CD4-positive, CD25-positive, alpha-beta regulatory T cell (primary cell): Measurements from ENCODE around the gene CCDC12. TPM values are rescaled to one million over a fixed set of nuclear protein-coding genes. Genes with fewer than 3 reads are reported as not detected.
A peak's percentile ranks its signal among the peaks of the same experiment; 100 is the strongest.

ENCODE experiments used
- ATAC-seq, 2 donors: fragments of 150-1000 bp; cut with Tn5 transposase; one replicate each; pipeline ENCODE4 v1.10.0; 2021; ENCODE audit warnings: low read depth in 2 of 2, moderate number of reproducible peaks in 2 of 2, moderate library complexity in 1 of 2
- DNase-seq, 3 donors: peaks; one replicate each; pipeline versions ENCODE4 v3.0.0 to v3.0.0-alpha.2; 2012 to 2022; ENCODE audit warnings: mixed read lengths in 1 of 3
- H3K27ac ChIP-seq: one replicate; pipeline ENCODE4 v1.7.0; 2013; ENCODE audit warnings: mild to moderate bottlenecking, low read length; ENCODE audit not compliant: insufficient read depth, poor library complexity, severe bottlenecking
- H3K27me3 ChIP-seq: one replicate; pipeline ENCODE4 v1.7.0; 2013; ENCODE audit warnings: low read length; ENCODE audit not compliant: control insufficient read depth, insufficient read depth
- H3K36me3 ChIP-seq: one replicate; pipeline ENCODE4 v1.7.0; 2013; ENCODE audit warnings: mild to moderate bottlenecking, low read length, moderate library complexity; ENCODE audit not compliant: control insufficient read depth, insufficient read depth
- H3K4me1 ChIP-seq: 2 replicates; pipeline ENCODE4 v1.7.0; 2013; ENCODE audit warnings: mild to moderate bottlenecking, low read length; ENCODE audit not compliant: insufficient read depth, control insufficient read depth, poor library complexity, severe bottlenecking
- H3K4me3 ChIP-seq: one replicate; pipeline ENCODE4 v1.7.0; 2013; ENCODE audit warnings: low read depth, mild to moderate bottlenecking, low read length, moderate library complexity
- H3K9me3 ChIP-seq, 2 experiments: 1 replicate in 1 of 2; 2 replicates in 1 of 2; pipeline ENCODE4 v1.7.0; 2013; ENCODE audit warnings: low read length in 2 of 2, mild to moderate bottlenecking in 1 of 2, moderate library complexity in 1 of 2; ENCODE audit not compliant: control insufficient read depth in 2 of 2
- H3K27ac Mint-ChIP-seq, 3 donors: one replicate each; pipeline ENCODE4 v1.8.0; 2020 to 2022; ENCODE audit warnings: mild to moderate bottlenecking in 3 of 3, mixed read lengths in 3 of 3, moderate library complexity in 2 of 3
- H3K27me3 Mint-ChIP-seq: one replicate; pipeline ENCODE4 v1.8.0; 2022; ENCODE audit warnings: mild to moderate bottlenecking, mixed read lengths
- H3K36me3 Mint-ChIP-seq: one replicate; pipeline ENCODE4 v1.8.0; 2020; ENCODE audit warnings: mixed read lengths
- H3K4me1 Mint-ChIP-seq, 4 donors: one replicate each; pipeline ENCODE4 v1.8.0; 2020 to 2022; ENCODE audit warnings: mixed read lengths in 4 of 4, mild to moderate bottlenecking in 1 of 4
- H3K4me3 Mint-ChIP-seq, 4 donors: one replicate each; pipeline ENCODE4 v1.8.0; 2020 to 2022; ENCODE audit warnings: mild to moderate bottlenecking in 4 of 4, mixed read lengths in 4 of 4, moderate library complexity in 3 of 4
- H3K9me3 Mint-ChIP-seq, 7 donors: one replicate each; pipeline ENCODE4 v1.8.0; 2020 to 2022; ENCODE audit warnings: mixed read lengths in 7 of 7, mild to moderate bottlenecking in 3 of 7, moderate library complexity in 2 of 7
- polyA plus RNA-seq, 4 donors: library from polyadenylated mRNA; unstranded; fragments of 300-500 nt; fragmentation: Illumina TruSeq; gene quantifications; one replicate each; pipeline ENCODE4 v1.2.3, GENCODE V29; 2021
- total RNA-seq: library from RNA; stranded (reverse); gene quantifications from one replicate; pipeline ENCODE4 v1.2.3, GENCODE V29; 2022

The CCDC12 gene
- total and polyA plus RNA-seq, 5 donors from 2014 or later, result 71.8 to 116 (median 104) TPM

GRCh38 chr3:46909535-46910161 lies 66.9 kb downstream of the CCDC12 start:
- DNase-seq (peak; percentile 53 to 70 (median 67)), ATAC-seq (peak; percentile 69 to 73)
- no peak overlapping the region for H3K27ac ChIP-seq
- no peaks in the 10 kb centered on the region for H3K9me3 ChIP-seq
- H3K27ac Mint-ChIP-seq, result no peak overlapping the region
- H3K9me3 Mint-ChIP-seq, result peaks cover 0 to 2% (median 0%) of the 10 kb centered on the region in 7 donors
- peaks cover 8% of the 10 kb centered on the region for H3K4me1 ChIP-seq
- H3K4me3 Mint-ChIP-seq, result no peak overlapping the region
- no peaks in the 10 kb centered on the region for H3K36me3 Mint-ChIP-seq
- no peaks in the 10 kb centered on the region for H3K27me3 Mint-ChIP-seq
- no peaks in the 10 kb centered on the region for H3K36me3 ChIP-seq
- peaks cover 4 to 16% (median 10%) of the 10 kb centered on the region in 4 donors for H3K4me1 Mint-ChIP-seq
- no peaks in the 10 kb centered on the region for H3K27me3 ChIP-seq
- H3K4me3 ChIP-seq, result no peak overlapping the region

DNA sequence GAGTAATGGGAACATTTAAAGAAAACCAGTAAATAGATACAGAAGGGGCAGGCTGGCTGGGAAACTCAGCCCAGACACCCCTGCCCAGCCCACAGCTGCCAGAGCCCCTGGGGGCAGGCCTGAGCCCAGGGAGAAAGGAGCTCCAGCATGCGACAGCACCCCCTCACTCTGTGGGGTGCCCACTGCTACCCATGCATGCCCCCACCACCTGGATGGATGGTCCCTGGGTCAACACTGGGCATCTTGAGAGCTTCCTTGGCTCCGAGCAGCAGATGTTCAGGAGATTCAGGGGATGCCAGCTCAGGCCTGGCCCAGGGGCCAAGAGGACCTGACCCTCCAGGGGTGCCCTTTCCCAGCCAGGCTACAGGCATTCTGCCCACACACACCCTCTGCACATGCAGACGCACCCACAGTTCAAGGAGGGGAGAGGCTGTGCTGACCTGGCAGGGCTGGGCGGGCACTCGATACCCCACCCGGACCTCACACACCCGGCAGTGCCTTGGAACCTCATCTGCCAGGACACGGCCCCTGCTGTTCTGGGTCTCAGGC lies 67.5 kb downstream of the CCDC12 start:
- DNase-seq, result no peak
- Histone ChIP-seq H3K36me3 (no peaks in the 10 kb centered on the region), H3K27ac (no peak overlapping the region), H3K4me3 (no peak overlapping the region), H3K9me3 (no peaks in the 10 kb centered on the region), H3K27me3 (no peaks in the 10 kb centered on the region), H3K4me1 (peaks cover 8% of the 10 kb centered on the region)
- H3K36me3 Mint-ChIP-seq, result no peaks in the 10 kb centered on the region
- peaks cover 4 to 14% (median 9%) of the 10 kb centered on the region in 4 donors for H3K4me1 Mint-ChIP-seq
- H3K27ac Mint-ChIP-seq, result no peak overlapping the region
- H3K9me3 Mint-ChIP-seq, result peaks cover 0 to 2% (median 0%) of the 10 kb centered on the region in 7 donors
- no peaks in the 10 kb centered on the region for H3K27me3 Mint-ChIP-seq
- H3K4me3 Mint-ChIP-seq, result no peak overlapping the region
- ATAC-seq, result no peak

GRCh38 chr3:46908294-46908985 lies 68.1 kb downstream of the CCDC12 start:
- no peaks in the 10 kb centered on the region for H3K36me3 Mint-ChIP-seq
- DNase-seq (no peak), ATAC-seq (no peak)
- no peak overlapping the region for H3K4me3 ChIP-seq
- no peaks in the 10 kb centered on the region for H3K9me3 ChIP-seq
- peaks cover 0 to 1% (median 0%) of the 10 kb centered on the region in 7 donors for H3K9me3 Mint-ChIP-seq
- no peaks in the 10 kb centered on the region for H3K36me3 ChIP-seq
- H3K27me3 ChIP-seq, result no peaks in the 10 kb centered on the region
- H3K4me3 Mint-ChIP-seq, result no peak overlapping the region
- H3K4me1 Mint-ChIP-seq, result peaks cover 4 to 8% (median 6%) of the 10 kb centered on the region in 4 donors
- H3K27me3 Mint-ChIP-seq, result no peaks in the 10 kb centered on the region
- H3K27ac ChIP-seq, result no peak overlapping the region
- no peak overlapping the region for H3K27ac Mint-ChIP-seq
- peaks cover 8% of the 10 kb centered on the region for H3K4me1 ChIP-seq

DNA sequence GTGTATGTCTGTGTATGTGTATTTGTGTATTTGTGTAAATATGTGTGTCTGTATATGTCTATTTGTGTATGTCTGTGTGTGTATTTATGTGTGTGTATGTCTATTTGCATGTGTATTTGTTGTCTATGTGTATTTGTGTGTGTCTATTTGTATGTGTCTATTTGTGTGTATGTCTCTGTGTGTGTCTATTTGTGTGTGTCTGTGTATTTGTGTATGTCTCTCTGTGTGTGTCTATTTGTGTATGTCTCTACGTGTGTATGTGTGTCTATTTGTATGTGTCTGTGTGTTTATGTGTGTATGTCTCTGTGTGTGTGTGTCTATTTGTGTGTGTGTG lies 68.6 kb downstream of the CCDC12 start:
- no peaks in the 10 kb centered on the region for H3K36me3 ChIP-seq
- Mint-ChIP-seq H3K4me1 (peaks cover 0 to 6% (median 3%) of the 10 kb centered on the region in 4 donors), H3K27me3 (no peaks in the 10 kb centered on the region), H3K36me3 (no peaks in the 10 kb centered on the region), H3K27ac (no peak overlapping the region), H3K4me3 (no peak overlapping the region), H3K9me3 (peaks cover 0 to 1% (median 0%) of the 10 kb centered on the region in 7 donors)
- no peaks in the 10 kb centered on the region for H3K9me3 ChIP-seq
- peaks cover 8% of the 10 kb centered on the region for H3K4me1 ChIP-seq
- no peaks in the 10 kb centered on the region for H3K27me3 ChIP-seq
- H3K27ac ChIP-seq, result no peak overlapping the region
- ATAC-seq (no peak), DNase-seq (no peak)
- no peak overlapping the region for H3K4me3 ChIP-seq

DNA sequence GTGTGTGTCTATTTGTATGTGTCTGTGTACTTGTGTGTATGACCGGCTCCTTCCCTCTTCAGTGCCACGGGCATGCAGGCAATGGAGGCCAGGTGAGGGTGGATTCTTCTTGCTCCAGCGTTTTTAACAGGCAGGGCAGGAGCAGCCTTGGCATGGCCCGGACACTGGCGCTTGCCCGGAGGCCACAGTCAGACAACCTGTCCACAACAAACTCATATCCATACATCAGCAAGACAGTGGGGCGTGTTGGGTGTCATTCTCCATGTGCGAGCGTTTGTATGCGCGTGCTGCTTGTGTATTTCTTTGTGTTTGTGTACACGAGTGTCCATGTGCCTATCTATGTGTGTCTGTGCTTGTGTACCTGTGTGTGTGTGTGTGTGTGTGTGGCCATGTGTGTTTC lies 69.3 kb downstream of the CCDC12 start:
- H3K4me3 ChIP-seq, result no peak overlapping the region
- DNase-seq (no peak), ATAC-seq (no peak)
- no peak overlapping the region for H3K4me3 Mint-ChIP-seq
- peaks cover 0 to 6% (median 3%) of the 10 kb centered on the region in 4 donors for H3K4me1 Mint-ChIP-seq
- no peaks in the 10 kb centered on the region for H3K27me3 ChIP-seq
- H3K36me3 ChIP-seq, result no peaks in the 10 kb centered on the region
- H3K36me3 Mint-ChIP-seq, result no peaks in the 10 kb centered on the region
- peaks cover 8% of the 10 kb centered on the region for H3K4me1 ChIP-seq
- no peaks in the 10 kb centered on the region for H3K9me3 ChIP-seq
- H3K27ac ChIP-seq, result no peak overlapping the region
- no peaks in the 10 kb centered on the region for H3K27me3 Mint-ChIP-seq
- H3K9me3 Mint-ChIP-seq, result peaks cover 0 to 1% (median 0%) of the 10 kb centered on the region in 7 donors
- no peak overlapping the region for H3K27ac Mint-ChIP-seq

DNA sequence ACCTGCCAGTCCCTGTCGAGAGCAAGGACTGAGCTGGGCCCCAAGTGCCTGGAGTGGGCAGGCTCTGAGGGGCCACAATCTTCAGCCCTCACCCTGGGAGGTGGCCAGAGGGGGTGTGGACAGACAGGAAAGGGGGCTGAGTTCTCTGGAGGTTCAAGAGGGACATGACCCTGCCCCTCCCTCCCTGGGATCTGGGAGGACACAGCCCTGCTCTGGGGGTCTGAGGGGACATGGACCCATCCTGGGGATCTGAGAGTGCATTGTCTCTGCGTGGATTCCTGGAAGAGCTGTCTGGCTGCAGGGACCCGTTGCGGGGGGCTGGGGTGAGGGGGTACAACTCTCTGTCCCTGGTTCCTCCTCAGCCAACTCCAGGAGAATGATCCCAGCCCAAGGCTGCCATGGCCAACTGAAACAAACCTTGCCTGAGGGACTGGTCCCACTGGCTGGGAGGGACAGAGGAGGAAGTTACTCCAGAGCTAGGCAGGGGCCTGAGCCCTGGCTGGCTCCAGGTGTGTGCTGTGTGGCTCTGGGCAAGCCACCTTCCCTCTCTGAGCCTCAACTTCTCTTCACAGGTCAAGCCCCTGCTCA lies 70.0 kb downstream of the CCDC12 start:
- DNase-seq (no peak), ATAC-seq (no peak)
- no peak overlapping the region for H3K4me3 Mint-ChIP-seq
- Histone ChIP-seq H3K36me3 (no peaks in the 10 kb centered on the region), H3K4me3 (no peak overlapping the region), H3K9me3 (no peaks in the 10 kb centered on the region), H3K27me3 (no peaks in the 10 kb centered on the region), H3K4me1 (peaks cover 8% of the 10 kb centered on the region), H3K27ac (no peak overlapping the region)
- no peaks in the 10 kb centered on the region for H3K36me3 Mint-ChIP-seq
- peaks cover 0 to 6% (median 3%) of the 10 kb centered on the region in 4 donors for H3K4me1 Mint-ChIP-seq
- H3K9me3 Mint-ChIP-seq, result peaks cover 0 to 1% (median 0%) of the 10 kb centered on the region in 7 donors
- H3K27me3 Mint-ChIP-seq, result no peaks in the 10 kb centered on the region
- H3K27ac Mint-ChIP-seq, result no peak overlapping the region

DNA sequence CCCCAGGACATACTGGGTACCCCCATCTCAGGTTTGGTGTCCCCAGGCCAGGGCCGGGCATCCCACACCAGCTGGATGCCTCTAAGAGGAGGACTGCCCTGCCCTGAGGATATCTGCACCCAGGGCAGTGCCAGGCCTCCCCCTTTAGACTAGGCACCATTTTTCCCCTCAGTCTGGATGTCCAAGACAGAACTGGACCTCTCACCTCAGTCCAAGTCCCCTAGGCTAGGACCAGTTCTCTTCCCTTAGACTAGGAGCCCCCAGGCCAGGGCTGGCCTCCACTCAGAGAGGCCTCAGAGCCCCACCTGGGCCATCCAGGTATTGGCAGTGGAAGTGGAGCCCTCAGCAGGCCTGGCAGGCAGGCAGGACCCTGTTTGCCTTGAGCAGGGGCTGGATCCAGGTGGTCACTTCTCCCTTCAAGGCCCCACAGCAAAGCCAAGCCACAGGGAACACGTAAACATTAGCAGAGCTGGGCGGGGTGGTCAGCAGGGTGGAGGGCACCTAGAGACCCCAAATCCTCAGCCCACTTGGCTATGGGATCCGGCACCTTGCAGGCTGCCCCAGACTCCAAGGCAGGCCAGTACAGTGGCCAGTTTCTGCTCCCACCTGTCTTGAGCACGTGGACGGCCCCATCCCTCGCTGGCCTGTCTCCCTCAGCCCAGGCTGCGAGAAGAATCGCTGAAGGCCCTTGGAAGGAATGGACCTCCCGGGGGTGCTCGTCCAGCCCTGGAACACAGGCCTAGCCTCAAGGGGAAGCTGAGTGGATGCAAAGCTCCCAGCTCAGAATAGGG lies 70.7 kb downstream of the CCDC12 start:
- peaks cover 0 to 6% (median 3%) of the 10 kb centered on the region in 4 donors for H3K4me1 Mint-ChIP-seq
- DNase-seq (no peak), ATAC-seq (no peak)
- no peak overlapping the region for H3K4me3 ChIP-seq
- no peaks in the 10 kb centered on the region for H3K36me3 Mint-ChIP-seq
- no peaks in the 10 kb centered on the region for H3K27me3 Mint-ChIP-seq
- no peak overlapping the region for H3K27ac ChIP-seq
- peaks cover 8% of the 10 kb centered on the region for H3K4me1 ChIP-seq
- no peak overlapping the region for H3K4me3 Mint-ChIP-seq
- H3K9me3 Mint-ChIP-seq, result peaks cover 0 to 1% (median 0%) of the 10 kb centered on the region in 7 donors
- no peaks in the 10 kb centered on the region for H3K9me3 ChIP-seq
- H3K27me3 ChIP-seq, result no peaks in the 10 kb centered on the region
- no peaks in the 10 kb centered on the region for H3K36me3 ChIP-seq
- H3K27ac Mint-ChIP-seq, result no peak overlapping the region
